Keratinocyte (primary cell): ENCODE measurements around the gene ARID4A. TPM values are rescaled to one million over a fixed set of nuclear protein-coding genes. Genes with fewer than 3 reads are reported as not detected.

ENCODE experiments used
- DNase-seq: peaks from one replicate; pipeline ENCODE4 v3.0.0-alpha.2; 2011; ENCODE audit warnings: low read depth, missing footprints, low spot score
- FAIRE-seq: peaks from 2 replicates; lab custom pipeline; 2011; peaks lifted over from hg19 to GRCh38; lab: Jason Lieb, UNC
- H2AFZ ChIP-seq: 2 replicates; pipeline ENCODE4 v1.6.0; 2012; ENCODE audit warnings: low read length, control low read depth, inconsistent platforms; ENCODE audit not compliant: control insufficient read depth
- H3K27ac ChIP-seq: 2 replicates; pipeline ENCODE4 v1.5.1; 2011; ENCODE audit warnings: low read length; ENCODE audit not compliant: control insufficient read depth, insufficient read depth
- H3K27me3 ChIP-seq: 3 replicates; pipeline ENCODE4 v1.6.0; 2011; ENCODE audit warnings: low read length; ENCODE audit not compliant: control insufficient read depth, insufficient read depth; ENCODE audit errors: extremely low read depth
- H3K36me3 ChIP-seq, 2 experiments: 2 replicates in 1 of 2; 3 replicates in 1 of 2; pipeline ENCODE4 v1.5.1; 2011; ENCODE audit warnings: low read length in 2 of 2, mild to moderate bottlenecking in 1 of 2; ENCODE audit not compliant: control insufficient read depth in 2 of 2, insufficient read depth in 2 of 2; ENCODE audit errors: extremely low read depth in 1 of 2
- H3K4me1 ChIP-seq: 3 replicates; pipeline ENCODE4 v1.5.1; 2011; ENCODE audit warnings: low read length; ENCODE audit not compliant: control insufficient read depth, insufficient read depth; ENCODE audit errors: extremely low read depth
- H3K4me2 ChIP-seq: 3 replicates; pipeline ENCODE4 v1.6.0; 2011; ENCODE audit warnings: low read depth, low read length; ENCODE audit not compliant: control insufficient read depth, insufficient read depth; ENCODE audit errors: extremely low read depth
- H3K4me3 ChIP-seq, 3 experiments: fragments of 200-600 bp in 1 of 3; sonication (generic) in 1 of 3; 2 replicates in 2 of 3; 3 replicates in 1 of 3; pipeline ENCODE4 v1.5.1; 2011 to 2016; ENCODE audit warnings: low read length in 3 of 3, mild to moderate bottlenecking in 3 of 3, control low read depth in 2 of 3, inconsistent platforms in 1 of 3, low read depth in 1 of 3, mixed read lengths in 1 of 3, mixed run types in 1 of 3, moderate library complexity in 1 of 3; ENCODE audit not compliant: control insufficient read depth in 2 of 3, insufficient read depth in 2 of 3; ENCODE audit errors: extremely low read depth in 1 of 3
- H3K79me2 ChIP-seq: 2 replicates; pipeline ENCODE4 v1.6.0; 2012; ENCODE audit warnings: low read length; ENCODE audit not compliant: control insufficient read depth, insufficient read depth
- H3K9ac ChIP-seq: 3 replicates; pipeline ENCODE4 v1.6.0; 2011; ENCODE audit warnings: low read length; ENCODE audit not compliant: control insufficient read depth, insufficient read depth; ENCODE audit errors: extremely low read depth
- H3K9me1 ChIP-seq: 3 replicates; pipeline ENCODE4 v1.6.0; 2011; ENCODE audit warnings: low read length; ENCODE audit not compliant: control insufficient read depth, insufficient read depth; ENCODE audit errors: extremely low read depth
- H3K9me3 ChIP-seq: 2 replicates; pipeline ENCODE4 v1.5.1; 2012; ENCODE audit warnings: low read depth, low read length; ENCODE audit not compliant: control insufficient read depth
- H4K20me1 ChIP-seq: 3 replicates; pipeline ENCODE4 v1.6.0; 2011; ENCODE audit warnings: low read length; ENCODE audit not compliant: control insufficient read depth, insufficient read depth; ENCODE audit errors: extremely low read depth
- CTCF ChIP-seq, 3 experiments: IDR thresholded peaks in 1 of 3; conservative IDR thresholded peaks in 1 of 3; optimal IDR thresholded peaks in 1 of 3; 2 replicates in 2 of 3; 3 replicates in 1 of 3; pipeline versions ENCODE3 to v1.5.1; 2011; ENCODE audit warnings: low read length in 3 of 3, mild to moderate bottlenecking in 3 of 3, moderate library complexity in 2 of 3, control low read depth in 1 of 3, inconsistent platforms in 1 of 3; ENCODE audit not compliant: insufficient read depth in 2 of 3; ENCODE audit errors: extremely low read depth in 1 of 3
- EZH2 ChIP-seq: IDR thresholded peaks from one replicate; pipeline ENCODE4 v1.6.1; 2012; ENCODE audit warnings: inconsistent platforms, mild to moderate bottlenecking, low read length, moderate library complexity
- dilution Hi-C: fragments of 300-500 bp; cut with MboI; formaldehyde crosslinking; loops from one replicate; pipeline ENCODE4 v1.7.0; 2020; ENCODE audit warnings: low sequenced_read_pairs; ENCODE audit not compliant: extremely low pct_ligation_motif_present
- polyA plus RNA-seq, 5 experiments: library from polyadenylated mRNA; depleted of rRNA in 3 of 5; stranded (reverse) in 3 of 5; stranded (forward) in 1 of 5; unstranded in 1 of 5; fragments of >200 nt; gene quantifications; 1 replicate in 1 of 5; 2 replicates in 3 of 5; 3 replicates in 1 of 5; pipeline versions ENCODE4 v1.2.1 to v1.2.3, GENCODE V29; 2011 to 2012; ENCODE audit warnings: missing spikeins in 2 of 5, low read depth in 1 of 5, low replicate concordance in 1 of 5

Gene ARID4A
- polyA plus RNA-seq, 1 donor (not counting 4 experiments of a cell fraction or from before 2014, with no cell fraction given), result 8.4 TPM

GRCh38 chr14:58353516-58354299 is 55.4 kb downstream of the ARID4A start:
- peaks cover 0 to 7% of the 10 kb centered on the region in 2 experiments for H3K36me3 ChIP-seq
- no peaks in the 10 kb centered on the region for H4K20me1 ChIP-seq
- no peaks in the 10 kb centered on the region for H3K9me3 ChIP-seq
- FAIRE-seq (no peak), DNase-seq (no peak)
- H3K4me3 ChIP-seq, result peak overlapping the region in 2 of 3 experiments; percentile 16 to 59
- no peaks in the 10 kb centered on the region for H3K79me2 ChIP-seq
- peak overlapping the region; percentile 12 for H3K9ac ChIP-seq
- H3K4me2 ChIP-seq, result peak overlapping the region; percentile 70
- no peaks in the 10 kb centered on the region for H3K9me1 ChIP-seq
- TF ChIP-seq EZH2 (no peak), CTCF (optimal IDR thresholded peaks at IDR 0.05 in 1 of 3, IDR thresholded peaks at IDR 0.05 in 1 of 3, conservative IDR thresholded peaks at IDR 0.05 in 1 of 3; ENCODE audit: extremely low read depth in 1 of 3, insufficient read depth in 2 of 3, low read length in 3 of 3) (no peak)
- dilution Hi-C loops, result no loop called here
- H2AFZ ChIP-seq, result peak overlapping the region; percentile 50
- H3K27me3 ChIP-seq, result no peaks in the 10 kb centered on the region
- no peaks in the 10 kb centered on the region for H3K4me1 ChIP-seq
- H3K27ac ChIP-seq, result no peak overlapping the region

DNA sequence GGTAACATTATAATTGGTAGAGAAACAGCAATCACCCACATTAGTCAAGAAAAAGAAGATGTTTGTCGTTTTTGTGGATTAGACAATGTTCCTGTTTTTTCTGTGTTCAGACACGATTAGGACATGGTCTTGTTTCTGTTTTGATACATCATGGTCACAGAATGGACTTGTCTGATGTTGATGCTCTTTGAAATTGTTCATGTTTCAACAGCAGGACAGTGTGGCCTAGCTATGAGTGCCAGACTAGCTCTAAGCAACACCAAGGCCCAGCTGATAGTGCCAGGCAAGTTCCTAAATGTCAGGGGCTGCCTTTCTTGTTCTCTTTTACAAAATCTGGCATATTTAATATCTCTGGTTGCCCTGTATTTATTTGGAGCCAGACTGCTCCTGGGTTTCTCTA is 56.5 kb downstream of the ARID4A start:
- TF ChIP-seq EZH2, result no peak
- TF ChIP-seq CTCF (optimal IDR thresholded peaks at IDR 0.05 in 1 of 3, IDR thresholded peaks at IDR 0.05 in 1 of 3, conservative IDR thresholded peaks at IDR 0.05 in 1 of 3; ENCODE audit: extremely low read depth in 1 of 3, insufficient read depth in 2 of 3, low read length in 3 of 3), result no peak
- H2AFZ ChIP-seq, result no peak overlapping the region
- H3K27ac ChIP-seq, result no peak overlapping the region
- H3K4me3 ChIP-seq, result no peak overlapping the region
- no peak overlapping the region for H3K9ac ChIP-seq
- DNase-seq (no peak), FAIRE-seq (no peak)
- peaks cover 0 to 6% of the 10 kb centered on the region in 2 experiments for H3K36me3 ChIP-seq
- H3K9me1 ChIP-seq, result no peaks in the 10 kb centered on the region
- no peaks in the 10 kb centered on the region for H3K79me2 ChIP-seq
- dilution Hi-C loops, result no loop called here
- H3K4me1 ChIP-seq, result no peaks in the 10 kb centered on the region
- H3K27me3 ChIP-seq, result no peaks in the 10 kb centered on the region
- no peaks in the 10 kb centered on the region for H4K20me1 ChIP-seq
- H3K4me2 ChIP-seq, result no peak overlapping the region
- no peaks in the 10 kb centered on the region for H3K9me3 ChIP-seq
